HEK293 (cell line): ENCODE data around the gene HPSE2.

ENCODE experiments used
- CTCF ChIA-PET: fragments of 350-600 bp; formaldehyde crosslinking; extraction: SDS; loops from one replicate; lab custom pipeline; 2021; ENCODE audit warnings: antibody characterized with exemption; lab: Yijun Ruan, JAX
- POLR2A ChIA-PET: fragments of 300-600 bp; formaldehyde crosslinking; extraction: SDS; loops from one replicate; lab custom pipeline; 2020; ENCODE audit warnings: antibody characterized with exemption, inconsistent platforms; lab: Yijun Ruan, JAX
- H3K27ac ChIP-seq: fragments of 200-500 bp; sonication (Bioruptor generic); 2 replicates; pipeline ENCODE4 v1.5.1; 2014; ENCODE audit warnings: low read depth, low read length, control low read depth, inconsistent platforms; ENCODE audit errors: extremely low read depth
- H3K36me3 ChIP-seq, 2 experiments: fragments of 200-500 bp in 1 of 2; sonication (Bioruptor generic) in 1 of 2; 1 replicate in 1 of 2; 2 replicates in 1 of 2; pipeline ENCODE4 v1.5.1; 2014 to 2017; ENCODE audit warnings: inconsistent platforms in 2 of 2, low read length in 2 of 2; ENCODE audit not compliant: control insufficient read depth in 2 of 2, insufficient read depth in 1 of 2
- H3K4me1 ChIP-seq: fragments of 200-500 bp; sonication (Bioruptor generic); 2 replicates; pipeline ENCODE4 v1.5.1; 2014; ENCODE audit warnings: mild to moderate bottlenecking, low read length, inconsistent platforms; ENCODE audit not compliant: control insufficient read depth, insufficient read depth
- H3K4me3 ChIP-seq: 2 replicates; pipeline ENCODE4 v1.5.1; 2011; ENCODE audit warnings: low read depth, mild to moderate bottlenecking, control low read depth, low read length, moderate library complexity
- H3K9me3 ChIP-seq: fragments of 200-500 bp; sonication (Bioruptor generic); 2 replicates; pipeline ENCODE4 v1.5.1; 2014; ENCODE audit warnings: low read depth, low read length, inconsistent platforms; ENCODE audit not compliant: control insufficient read depth, insufficient read depth
- AEBP2 ChIP-seq: fragments of 450-650 bp; formaldehyde crosslinking; IDR thresholded peaks from 2 replicates; pipeline ENCODE4 v1.5.1; 2016; ENCODE audit warnings: missing biosample characterization, missing genetic modification characterization, borderline replicate concordance
- ELK4 ChIP-seq: IDR thresholded peaks from 2 replicates; pipeline ENCODE4 v1.6.1; 2011; ENCODE audit warnings: mild to moderate bottlenecking, low read depth, low read length, borderline replicate concordance
- HIC1 ChIP-seq: fragments of 450-650 bp; formaldehyde crosslinking; IDR thresholded peaks from 2 replicates; pipeline ENCODE4 v1.5.1; 2016; ENCODE audit warnings: missing biosample characterization, missing genetic modification characterization
- TRIM28 ChIP-seq: IDR thresholded peaks from 2 replicates; pipeline ENCODE4 v1.6.1; 2011; ENCODE audit warnings: low read length, control low read depth, borderline replicate concordance
- YY2 ChIP-seq: fragments of 450-650 bp; formaldehyde crosslinking; IDR thresholded peaks from 2 replicates; pipeline ENCODE4 v1.5.1; 2016; ENCODE audit warnings: missing biosample characterization, missing genetic modification characterization
- ZBTB17 ChIP-seq: fragments of 450-650 bp; formaldehyde crosslinking; IDR thresholded peaks from 2 replicates; pipeline ENCODE4 v1.5.1; 2016; ENCODE audit warnings: missing biosample characterization, missing genetic modification characterization
- ZBTB7A ChIP-seq: fragments of 450-650 bp; formaldehyde crosslinking; IDR thresholded peaks from 2 replicates; pipeline ENCODE4 v1.5.1; 2016; ENCODE audit warnings: low read depth, missing biosample characterization, missing genetic modification characterization
- ZNF132 ChIP-seq: fragments of 450-650 bp; formaldehyde crosslinking; IDR thresholded peaks from 2 replicates; pipeline ENCODE4 v1.5.1; 2017; ENCODE audit warnings: missing biosample characterization, missing genetic modification characterization, borderline replicate concordance
- ZNF133 ChIP-seq: fragments of 450-650 bp; formaldehyde crosslinking; IDR thresholded peaks from 2 replicates; pipeline ENCODE4 v1.5.1; 2016; ENCODE audit warnings: missing biosample characterization, missing genetic modification characterization
- ZNF138 ChIP-seq: fragments of 450-650 bp; formaldehyde crosslinking; IDR thresholded peaks from 2 replicates; pipeline ENCODE4 v1.5.1; 2016; ENCODE audit warnings: missing biosample characterization, missing genetic modification characterization, borderline replicate concordance
- ZNF148 ChIP-seq: fragments of 450-650 bp; formaldehyde crosslinking; IDR thresholded peaks from 2 replicates; pipeline ENCODE4 v1.5.0; 2017; ENCODE audit warnings: missing biosample characterization, missing genetic modification characterization, borderline replicate concordance
- ZNF157 ChIP-seq: fragments of 450-650 bp; formaldehyde crosslinking; IDR thresholded peaks from 2 replicates; pipeline ENCODE4 v1.5.1; 2016; ENCODE audit warnings: missing biosample characterization, missing genetic modification characterization
- ZNF18 ChIP-seq: fragments of 450-650 bp; formaldehyde crosslinking; IDR thresholded peaks from 2 replicates; pipeline ENCODE4 v1.5.1; 2016; ENCODE audit warnings: missing biosample characterization, missing genetic modification characterization
- ZNF211 ChIP-seq: fragments of 450-650 bp; formaldehyde crosslinking; IDR thresholded peaks from 2 replicates; pipeline ENCODE4 v1.5.1; 2016; ENCODE audit warnings: low read depth, missing biosample characterization, missing genetic modification characterization
- ZNF26 ChIP-seq: fragments of 450-650 bp; formaldehyde crosslinking; IDR thresholded peaks from 2 replicates; pipeline ENCODE4 v1.5.1; 2016; ENCODE audit warnings: missing biosample characterization, missing genetic modification characterization
- ZNF280D ChIP-seq: fragments of 450-650 bp; formaldehyde crosslinking; IDR thresholded peaks from 2 replicates; pipeline ENCODE4 v1.5.1; 2016; ENCODE audit warnings: missing biosample characterization, missing genetic modification characterization
- ZNF292 ChIP-seq: fragments of 450-650 bp; formaldehyde crosslinking; IDR thresholded peaks from 2 replicates; pipeline ENCODE4 v1.5.1; 2016; ENCODE audit warnings: low read depth, missing biosample characterization, missing genetic modification characterization, borderline replicate concordance
- ZNF416 ChIP-seq: fragments of 450-650 bp; formaldehyde crosslinking; IDR thresholded peaks from 2 replicates; pipeline ENCODE4 v1.5.1; 2016; ENCODE audit warnings: missing biosample characterization, missing genetic modification characterization
- ZNF596 ChIP-seq: fragments of 450-650 bp; IDR thresholded peaks from 2 replicates; pipeline ENCODE4 v1.5.0; 2018; ENCODE audit warnings: missing biosample characterization, mild to moderate bottlenecking, missing genetic modification characterization, moderate library complexity

The HPSE2 gene

GRCh38 chr10:99042051-99042771 lies 193.4 kb downstream of the HPSE2 start:
- no peak overlapping the region for H3K4me3 ChIP-seq
- H3K27ac ChIP-seq, result no peak overlapping the region
- no peaks in the 10 kb centered on the region for H3K4me1 ChIP-seq
- H3K9me3 ChIP-seq, result no peaks in the 10 kb centered on the region
- TF ChIP-seq ZNF132 (tag by site-specific recombination) (no peak), HIC1 (tag by site-specific recombination) (no peak), ZNF211 (tag by site-specific recombination) (no peak), ZNF157 (tag by site-specific recombination) (no peak), TRIM28 (no peak), ZNF138 (tag by site-specific recombination) (no peak), ZNF416 (tag by site-specific recombination) (no peak), ZNF133 (tag by site-specific recombination) (no peak)
- TF ChIP-seq, all 188 proteins: peak for 0
- CTCF ChIA-PET, result interaction anchor here (0.7 to 2.3 kb wide), 3 partner anchors 184 to 732 kb away, joined by 3 to 13 read pairs (median 3); no protein-coding TSS in a partner anchor
- POLR2A ChIA-PET, result no interaction called here
- H3K36me3 ChIP-seq, result no peaks in the 10 kb centered on the region

GRCh38 chr10:99041468-99041867 lies 194.2 kb downstream of the HPSE2 start:
- ChIA-PET POLR2A (no interaction called here), CTCF (interaction anchor here (0.7 to 1.2 kb wide), 3 partner anchors 184 to 732 kb away, joined by 3 to 4 read pairs (median 3); no protein-coding TSS in a partner anchor)
- Histone ChIP-seq H3K36me3 (no peaks in the 10 kb centered on the region), H3K27ac (no peak overlapping the region), H3K4me1 (no peaks in the 10 kb centered on the region), H3K9me3 (no peaks in the 10 kb centered on the region), H3K4me3 (no peak overlapping the region)
- TF ChIP-seq YY2 (tag by site-specific recombination), result no peak
- TF ChIP-seq ELK4, result no peak
- TF ChIP-seq ZNF280D, result no peak
- TF ChIP-seq ZBTB17 (tag by site-specific recombination), result no peak
- no peak for TF ChIP-seq ZBTB7A
- TF ChIP-seq ZNF26 (tag by site-specific recombination), result no peak
- no peak for TF ChIP-seq AEBP2
- TF ChIP-seq ZNF292 (tag by site-specific recombination), result no peak
- no peak for TF ChIP-seq ZNF18 (tag by site-specific recombination)
- no peak for TF ChIP-seq ZNF596 (tag by site-specific recombination)
- no peak for TF ChIP-seq ZNF148 (tag by site-specific recombination)
